ENCODE results near the gene GALNT10.

The GALNT10 gene

DNA sequence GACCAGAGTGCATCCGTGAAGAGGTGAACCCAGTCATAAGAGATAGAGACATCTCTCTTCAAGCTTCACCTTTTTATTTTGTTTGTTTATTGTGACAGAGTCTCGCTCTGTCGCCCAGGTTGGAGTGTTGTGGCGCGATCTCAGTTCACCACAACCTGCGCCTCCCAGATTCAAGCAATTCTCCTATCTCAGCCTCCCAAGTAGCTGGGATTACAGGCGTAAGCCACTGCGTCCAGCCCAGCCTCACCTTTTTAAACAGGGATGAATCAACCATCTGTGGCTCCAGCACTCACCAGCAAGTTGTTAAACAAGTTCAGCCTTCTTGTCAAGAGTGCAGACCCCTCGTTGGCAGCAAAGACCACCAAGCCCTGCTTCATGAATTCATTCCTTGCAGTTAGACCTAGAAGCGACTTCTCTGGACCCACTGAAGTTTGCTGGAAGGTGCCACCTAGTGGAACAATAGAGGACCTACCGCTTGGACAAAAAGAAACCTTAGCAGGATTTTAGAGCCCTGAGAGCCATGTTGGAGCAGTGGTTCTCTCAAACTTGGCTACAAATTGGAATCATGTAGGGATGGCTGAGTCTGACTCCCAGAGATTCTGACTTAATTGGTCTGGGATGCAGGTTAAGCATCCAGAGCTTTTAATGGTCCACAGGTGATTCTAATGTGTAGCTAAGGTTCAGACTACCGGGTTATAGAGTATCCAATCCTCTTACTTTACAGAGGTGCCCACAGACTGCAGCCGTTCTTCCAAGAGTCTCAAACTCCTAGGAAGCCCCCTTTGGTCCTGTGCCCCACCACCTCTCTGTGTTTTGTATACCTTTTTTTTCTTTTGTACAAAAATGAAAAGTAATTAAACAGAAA, 10.5 kb upstream of the GALNT10 start:
- DNase-seq, result peak; percentile 29 to 81
- no peak overlapping the region for H2BK120ac ChIP-seq (ENCODE audit: insufficient read depth, low read length, poor library complexity)
- no peak overlapping the region for H3K4me3 ChIP-seq (ENCODE audit: low read depth, low read length)
- H3K9ac ChIP-seq (ENCODE audit: low read length), result no peak overlapping the region
- no peaks in the 10 kb centered on the region for H3K36me3 ChIP-seq (ENCODE audit: control insufficient read depth in 1 of 2, insufficient read depth in 2 of 2, low read length in 2 of 2)
- H3K9me3 ChIP-seq (ENCODE audit: insufficient read depth, low read depth, low read length), result no peaks in the 10 kb centered on the region
- H3K27me3 ChIP-seq (ENCODE audit: insufficient read depth, low read length), result no peaks in the 10 kb centered on the region
- no peak overlapping the region for H2BK5ac ChIP-seq (ENCODE audit: low read depth, low read length, poor library complexity)
- H3K4me2 ChIP-seq (ENCODE audit: low read length), result no peak overlapping the region
- H3K79me1 ChIP-seq (ENCODE audit: low read length), result no peaks in the 10 kb centered on the region
- H3K79me2 ChIP-seq (ENCODE audit: control insufficient read depth, insufficient read depth, low read length, poor library complexity), result no peaks in the 10 kb centered on the region
- no peaks in the 10 kb centered on the region for H3K4me1 ChIP-seq (ENCODE audit: control insufficient read depth in 1 of 2, insufficient read depth in 2 of 2, low read length in 2 of 2)
- no peak overlapping the region for H4K91ac ChIP-seq (ENCODE audit: low read depth, low read length)
- H2AFZ ChIP-seq (ENCODE audit: insufficient read depth, low read length, poor library complexity), result no peak overlapping the region
- no peak overlapping the region for H3K23ac ChIP-seq (ENCODE audit: low read length)
- H4K8ac ChIP-seq (ENCODE audit: low read depth, low read length), result no peak overlapping the region
- no peak overlapping the region for H4K12ac ChIP-seq (ENCODE audit: low read depth, low read length)
- WGBS (ENCODE audit: extremely low coverage, insufficient coverage, insufficient read length), result no CpG with 5 or more reads among the region's 13 CpGs
- no peak overlapping the region for H3K18ac ChIP-seq (ENCODE audit: low read length)
- no peak overlapping the region for H2AK5ac ChIP-seq (ENCODE audit: low read length)
- H2BK12ac ChIP-seq (ENCODE audit: low read length), result no peak overlapping the region
- H3K27ac ChIP-seq (ENCODE audit: low read depth, low read length), result no peak overlapping the region
- no peak overlapping the region for H3K4ac ChIP-seq (ENCODE audit: low read depth, low read length)
- no peak overlapping the region for H3K14ac ChIP-seq (ENCODE audit: low read length)

DNA sequence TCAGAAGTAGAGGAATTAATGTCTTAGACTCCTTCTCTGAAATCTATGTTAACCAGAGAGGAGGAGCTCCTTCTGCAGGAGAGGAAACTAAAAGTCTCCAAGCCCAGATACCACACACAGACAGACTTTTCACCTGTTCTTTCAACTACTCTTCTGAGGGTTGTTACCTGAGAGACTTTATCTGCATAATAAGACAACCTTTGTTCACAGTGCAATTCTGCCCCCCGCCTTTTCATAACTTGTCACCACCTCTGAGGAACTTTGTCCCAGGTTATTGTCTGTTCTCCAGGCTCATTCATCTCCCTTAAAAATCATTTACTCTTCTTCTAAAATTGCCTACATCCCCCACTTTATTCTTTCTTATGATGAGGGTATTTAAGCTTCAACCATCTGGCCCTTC, 9.4 kb upstream of the GALNT10 start:
- Histone ChIP-seq H4K8ac (ENCODE audit: low read depth, low read length) (no peak overlapping the region), H3K23ac (ENCODE audit: low read length) (no peak overlapping the region), H3K4ac (ENCODE audit: low read depth, low read length) (no peak overlapping the region), H3K9me3 (ENCODE audit: insufficient read depth, low read depth, low read length) (no peaks in the 10 kb centered on the region), H2AK5ac (ENCODE audit: low read length) (no peak overlapping the region), H3K4me3 (ENCODE audit: low read depth, low read length) (no peak overlapping the region), H3K27ac (ENCODE audit: low read depth, low read length) (no peak overlapping the region), H3K4me2 (ENCODE audit: low read length) (no peak overlapping the region), H3K36me3 (ENCODE audit: control insufficient read depth in 1 of 2, insufficient read depth in 2 of 2, low read length in 2 of 2) (no peaks in the 10 kb centered on the region), H3K27me3 (ENCODE audit: insufficient read depth, low read length) (no peaks in the 10 kb centered on the region), H3K18ac (ENCODE audit: low read length) (no peak overlapping the region), H3K79me1 (ENCODE audit: low read length) (no peaks in the 10 kb centered on the region), H4K91ac (ENCODE audit: low read depth, low read length) (no peak overlapping the region), H2BK120ac (ENCODE audit: insufficient read depth, low read length, poor library complexity) (no peak overlapping the region), H2BK12ac (ENCODE audit: low read length) (no peak overlapping the region), H3K79me2 (ENCODE audit: control insufficient read depth, insufficient read depth, low read length, poor library complexity) (no peaks in the 10 kb centered on the region), H4K12ac (ENCODE audit: low read depth, low read length) (no peak overlapping the region), H3K9ac (ENCODE audit: low read length) (no peak overlapping the region), H2AFZ (ENCODE audit: insufficient read depth, low read length, poor library complexity) (no peak overlapping the region), H3K4me1 (ENCODE audit: control insufficient read depth in 1 of 2, insufficient read depth in 2 of 2, low read length in 2 of 2) (no peaks in the 10 kb centered on the region), H3K14ac (ENCODE audit: low read length) (no peak overlapping the region), H2BK5ac (ENCODE audit: low read depth, low read length, poor library complexity) (no peak overlapping the region)
- DNase-seq, result no peak
- WGBS (ENCODE audit: extremely low coverage, insufficient coverage, insufficient read length), result no CpG with 5 or more reads among the region's 1 CpG

DNA sequence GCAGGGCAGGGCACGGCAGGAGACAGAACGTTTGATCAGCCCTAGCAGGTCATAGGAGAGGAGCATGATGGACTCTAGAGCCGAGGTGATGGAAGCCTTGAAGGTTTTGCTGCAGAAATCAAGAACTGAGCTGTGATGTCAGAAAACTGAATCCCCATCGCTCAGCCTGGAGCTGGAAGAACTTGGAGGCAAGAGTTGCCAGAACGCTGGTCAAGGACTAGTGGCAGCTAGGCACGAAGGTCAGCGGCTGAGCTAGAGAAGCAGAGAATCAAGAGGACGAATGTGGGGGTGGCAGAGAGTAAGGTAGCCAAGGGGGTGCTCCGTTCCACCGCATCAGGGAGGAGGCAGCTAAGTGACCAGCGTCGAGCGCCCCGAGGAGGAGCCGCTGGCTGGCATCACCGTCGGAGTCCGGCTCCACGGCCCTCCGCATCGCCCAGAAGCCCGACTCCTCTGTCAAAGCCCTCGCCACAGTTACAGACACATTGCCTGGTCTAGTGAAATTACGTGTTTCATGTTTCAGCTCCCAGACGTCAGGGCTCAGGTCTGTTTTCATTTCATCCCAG, 1.2 kb upstream of the GALNT10 start:
- no peak overlapping the region for H2AFZ ChIP-seq (ENCODE audit: insufficient read depth, low read length, poor library complexity)
- no peaks in the 10 kb centered on the region for H3K9me3 ChIP-seq (ENCODE audit: insufficient read depth, low read depth, low read length)
- H3K4ac ChIP-seq (ENCODE audit: low read depth, low read length), result no peak overlapping the region
- no peak overlapping the region for H3K27ac ChIP-seq (ENCODE audit: low read depth, low read length)
- no peak overlapping the region for H4K91ac ChIP-seq (ENCODE audit: low read depth, low read length)
- no peaks in the 10 kb centered on the region for H3K36me3 ChIP-seq (ENCODE audit: control insufficient read depth in 1 of 2, insufficient read depth in 2 of 2, low read length in 2 of 2)
- H2BK120ac ChIP-seq (ENCODE audit: insufficient read depth, low read length, poor library complexity), result no peak overlapping the region
- no peak overlapping the region for H4K8ac ChIP-seq (ENCODE audit: low read depth, low read length)
- no peak overlapping the region for H3K23ac ChIP-seq (ENCODE audit: low read length)
- no peak overlapping the region for H4K12ac ChIP-seq (ENCODE audit: low read depth, low read length)
- H3K18ac ChIP-seq (ENCODE audit: low read length), result no peak overlapping the region
- no peak for DNase-seq
- H3K79me2 ChIP-seq (ENCODE audit: control insufficient read depth, insufficient read depth, low read length, poor library complexity), result peaks cover 8% of the 10 kb centered on the region
- peaks cover 15% of the 10 kb centered on the region for H3K79me1 ChIP-seq (ENCODE audit: low read length)
- peak overlapping the region; percentile 8 for H3K14ac ChIP-seq (ENCODE audit: low read length)
- H2BK12ac ChIP-seq (ENCODE audit: low read length), result no peak overlapping the region
- peaks cover 10 to 17% of the 10 kb centered on the region in 2 experiments for H3K4me1 ChIP-seq (ENCODE audit: control insufficient read depth in 1 of 2, insufficient read depth in 2 of 2, low read length in 2 of 2)
- H2AK5ac ChIP-seq (ENCODE audit: low read length), result no peak overlapping the region
- H3K4me2 ChIP-seq (ENCODE audit: low read length), result peak overlapping the region; percentile 68
- peaks cover 9% of the 10 kb centered on the region for H3K27me3 ChIP-seq (ENCODE audit: insufficient read depth, low read length)
- no CpG with 5 or more reads among the region's 25 CpGs for WGBS (ENCODE audit: extremely low coverage, insufficient coverage, insufficient read length)
- no peak overlapping the region for H3K9ac ChIP-seq (ENCODE audit: low read length)
- H3K4me3 ChIP-seq (ENCODE audit: low read depth, low read length), result peak overlapping the region; percentile 93
- no peak overlapping the region for H2BK5ac ChIP-seq (ENCODE audit: low read depth, low read length, poor library complexity)

DNA sequence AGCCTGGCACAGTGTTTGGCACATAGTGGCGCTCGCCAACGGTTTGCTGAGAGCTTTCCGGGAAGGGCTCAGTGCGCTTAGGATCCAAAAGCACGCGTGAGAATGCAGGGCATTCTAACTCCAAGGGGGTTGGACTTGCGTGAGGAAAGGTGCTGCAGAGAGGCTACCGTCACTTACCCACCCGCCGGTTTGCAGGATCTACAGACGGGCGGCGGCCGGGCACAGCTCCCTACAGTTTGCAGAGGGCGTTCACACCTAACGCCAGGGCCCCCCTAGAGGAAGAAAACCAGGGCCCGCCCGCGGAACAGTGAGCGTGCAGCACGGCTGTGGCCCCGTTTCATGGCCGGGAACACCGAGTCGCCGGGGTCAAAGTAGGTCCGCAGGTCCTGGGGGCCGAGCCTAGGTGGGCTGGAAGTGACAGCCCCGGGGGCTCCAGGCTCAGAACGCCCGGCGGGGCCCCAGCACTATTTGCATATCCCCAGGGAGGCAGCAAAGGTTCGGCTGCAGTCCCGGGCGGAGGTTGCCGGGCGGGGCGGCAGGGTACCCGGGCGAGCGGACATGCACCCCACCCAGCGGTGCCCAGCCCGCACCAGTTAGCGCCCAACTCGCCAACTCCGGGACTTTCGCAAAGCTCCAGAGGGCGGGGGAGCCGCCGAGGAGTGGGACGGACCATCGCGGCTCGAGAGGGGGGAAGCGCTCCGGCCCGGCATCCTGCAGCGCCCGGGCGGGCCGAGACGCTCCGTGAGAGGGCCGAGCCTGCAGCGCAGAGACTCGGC, 526 bp upstream of the GALNT10 start:
- peaks cover 8% of the 10 kb centered on the region for H3K79me2 ChIP-seq (ENCODE audit: control insufficient read depth, insufficient read depth, low read length, poor library complexity)
- H3K27ac ChIP-seq (ENCODE audit: low read depth, low read length), result peak overlapping the region; percentile 45
- peak overlapping the region; percentile 93 for H3K4me3 ChIP-seq (ENCODE audit: low read depth, low read length)
- peak; percentile 38 to 75 for DNase-seq
- H3K9ac ChIP-seq (ENCODE audit: low read length), result peak overlapping the region; percentile 23
- peaks cover 0 to under 1% of the 10 kb centered on the region in 2 experiments for H3K36me3 ChIP-seq (ENCODE audit: control insufficient read depth in 1 of 2, insufficient read depth in 2 of 2, low read length in 2 of 2)
- H4K8ac ChIP-seq (ENCODE audit: low read depth, low read length), result peak overlapping the region; percentile 84
- peak overlapping the region; percentile 68 for H3K4me2 ChIP-seq (ENCODE audit: low read length)
- peak overlapping the region; percentile 23 for H2BK12ac ChIP-seq (ENCODE audit: low read length)
- no peaks in the 10 kb centered on the region for H3K9me3 ChIP-seq (ENCODE audit: insufficient read depth, low read depth, low read length)
- H3K79me1 ChIP-seq (ENCODE audit: low read length), result peaks cover 17% of the 10 kb centered on the region
- peak overlapping the region; percentile 63 for H3K18ac ChIP-seq (ENCODE audit: low read length)
- peak overlapping the region; percentile 24 for H3K4ac ChIP-seq (ENCODE audit: low read depth, low read length)
- peaks cover 13 to 20% of the 10 kb centered on the region in 2 experiments for H3K4me1 ChIP-seq (ENCODE audit: control insufficient read depth in 1 of 2, insufficient read depth in 2 of 2, low read length in 2 of 2)
- H3K27me3 ChIP-seq (ENCODE audit: insufficient read depth, low read length), result peaks cover 9% of the 10 kb centered on the region
- H2AFZ ChIP-seq (ENCODE audit: insufficient read depth, low read length, poor library complexity), result peak overlapping the region; percentile 65
- WGBS (ENCODE audit: extremely low coverage, insufficient coverage, insufficient read length), result no CpG with 5 or more reads among the region's 67 CpGs
- H3K23ac ChIP-seq (ENCODE audit: low read length), result no peak overlapping the region
- peak overlapping the region; percentile 98 for H4K91ac ChIP-seq (ENCODE audit: low read depth, low read length)
- peak overlapping the region; percentile 86 for H2BK5ac ChIP-seq (ENCODE audit: low read depth, low read length, poor library complexity)
- H2BK120ac ChIP-seq (ENCODE audit: insufficient read depth, low read length, poor library complexity), result peak overlapping the region; percentile 72
- peak overlapping the region; percentile 70 for H3K14ac ChIP-seq (ENCODE audit: low read length)
- peak overlapping the region; percentile 67 for H4K12ac ChIP-seq (ENCODE audit: low read depth, low read length)
- H2AK5ac ChIP-seq (ENCODE audit: low read length), result no peak overlapping the region
